Measurements from ENCODE around the gene CES5A. TPM values are rescaled to one million over a fixed set of nuclear protein-coding genes. Genes with fewer than 3 reads are reported as not detected.

The CES5A gene
- total and polyA plus RNA-seq, 2 of the 4 experiments (the other 2 are of a cell fraction), result not detected

DNA sequence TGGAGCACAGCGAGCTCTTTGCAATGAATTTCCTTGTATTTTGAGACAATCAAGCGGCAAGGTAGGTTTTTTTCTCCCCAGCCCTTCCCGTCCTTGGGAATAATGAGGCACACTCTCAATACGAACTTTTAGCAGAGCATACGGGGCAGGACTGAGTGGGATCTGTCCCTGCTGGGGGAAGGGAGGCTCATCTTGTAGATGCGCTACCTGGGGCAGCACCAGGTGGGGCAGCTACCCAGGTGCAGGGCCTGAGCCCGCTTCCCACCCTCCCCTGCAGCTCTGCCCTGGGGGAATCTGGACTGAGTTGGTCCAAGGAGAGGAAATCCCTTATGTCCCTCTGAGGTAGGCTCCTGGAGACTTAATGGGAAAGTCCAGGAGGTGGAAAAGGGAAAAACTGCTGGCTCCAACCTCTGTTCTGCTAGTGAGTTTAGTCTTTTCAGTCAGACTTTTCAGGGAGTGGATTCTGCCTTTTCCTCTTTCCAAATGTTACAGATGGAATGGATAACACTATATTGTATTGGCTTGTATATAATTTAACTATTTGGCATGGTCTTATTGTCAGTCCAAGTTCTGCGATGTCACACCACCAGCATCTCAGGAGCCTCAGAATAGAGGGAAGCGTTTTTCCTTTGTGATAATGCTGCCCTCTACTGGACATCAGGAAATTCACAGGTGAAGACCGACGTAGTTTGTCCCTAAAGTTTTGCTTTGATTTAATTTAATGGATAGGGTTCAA, 32.6 kb downstream of the CES5A start:
- Histone ChIP-seq H3K36me3 (ENCODE audit: control insufficient read depth, insufficient read depth, low read length) (no peaks in the 10 kb centered on the region), H3K79me1 (ENCODE audit: low read depth in 1 of 2, low read length in 2 of 2) (no peaks in the 10 kb centered on the region), H2BK20ac (ENCODE audit: low read depth, low read length) (no peak overlapping the region), H3K23ac (ENCODE audit: low read depth, low read length) (no peak overlapping the region), H3K27me3 (ENCODE audit: control insufficient read depth, insufficient read depth, low read length) (no peaks in the 10 kb centered on the region), H4K5ac (ENCODE audit: low read depth, low read length) (no peak overlapping the region), H4K8ac (ENCODE audit: low read depth in 2 of 2, low read length in 2 of 2) (no peak overlapping the region), H3K9me3 (ENCODE audit: control insufficient read depth, insufficient read depth, low read length) (no peaks in the 10 kb centered on the region), H3K4me3 (ENCODE audit: insufficient read depth, low read depth, low read length) (no peak overlapping the region), H2AK5ac (ENCODE audit: low read depth, low read length) (no peak overlapping the region), H2BK120ac (ENCODE audit: low read depth, low read length) (no peak overlapping the region), H3K4me2 (ENCODE audit: low read depth, low read length) (no peak overlapping the region), H3K14ac (replicated peaks; ENCODE audit: low read depth, low read length) (no peak overlapping the region), H4K91ac (ENCODE audit: insufficient read depth, low read depth, low read length) (no peak overlapping the region), H3K9ac (ENCODE audit: low read depth, low read length) (no peak overlapping the region), H3K27ac (ENCODE audit: insufficient read depth, low read length) (no peak overlapping the region), H3K56ac (ENCODE audit: extremely low read depth, insufficient read depth, low read length) (no peak overlapping the region), H2AFZ (replicated peaks; ENCODE audit: low read length, poor library complexity) (no peak overlapping the region), H4K20me1 (ENCODE audit: insufficient read depth, low read length) (no peaks in the 10 kb centered on the region), H2BK5ac (ENCODE audit: low read depth, low read length, poor library complexity, severe bottlenecking) (no peak overlapping the region), H3K18ac (ENCODE audit: low read depth, low read length) (no peak overlapping the region), H2BK15ac (ENCODE audit: low read depth, low read length) (no peak overlapping the region), H3K4me1 (ENCODE audit: control insufficient read depth, insufficient read depth, low read length) (no peaks in the 10 kb centered on the region), H2AK9ac (replicated peaks; ENCODE audit: low read depth, low read length, poor library complexity) (no peak overlapping the region), H3K4ac (ENCODE audit: low read depth, low read length) (no peak overlapping the region), H3K9me1 (ENCODE audit: insufficient read depth, low read length) (no peaks in the 10 kb centered on the region)
- DNase-seq, result peak; percentile 45
- WGBS, 2 experiments (ENCODE audit: extremely low coverage in 2 of 2, insufficient read length in 1 of 2), result no CpG with 5 or more reads among the region's 11 CpGs
- CTCF ChIA-PET, result no interaction called here
- dilution Hi-C loops (cut with HindIII; ENCODE audit: low sequenced_read_pairs, unreplicated experiment) (no loop called here), in situ Hi-C loops (cut with MboI; ENCODE audit: low sequenced_read_pairs) (loop anchor here (5.0 to 10.0 kb wide), 3 partner anchors 130 to 378 kb away; no protein-coding TSS in a partner anchor), intact Hi-C loops (cut with micrococcal nuclease) (loop anchor here (1.0 to 5.0 kb wide), 4 partner anchors 130 to 476 kb away; no protein-coding TSS in a partner anchor)
- peak; percentile 80; the same call in 1 of the 2 replicates for ATAC-seq (ENCODE audit: low read depth)
- no TSS peak for BruUV-seq (replicated peaks)
- POLR2A ChIA-PET (ENCODE audit: unreplicated experiment), result no interaction called here
- TF ChIP-seq RAD21 (IDR thresholded peaks at IDR 0.05; ENCODE audit: low read length) (peak; percentile 73), CEBPB (IDR thresholded peaks at IDR 0.05; ENCODE audit: low read depth, low read length) (no peak), RFX5 (IDR thresholded peaks at IDR 0.05; ENCODE audit: low read depth, low read length) (no peak), BHLHE40 (IDR thresholded peaks at IDR 0.05; ENCODE audit: low read depth, low read length) (no peak), FOS (IDR thresholded peaks at IDR 0.05; ENCODE audit: low read depth, low read length) (no peak), MAFK (IDR thresholded peaks at IDR 0.05; ENCODE audit: low read depth, low read length) (no peak), SMC3 (IDR thresholded peaks at IDR 0.05; ENCODE audit: low read depth, low read length) (peak; percentile 49; the same call in 1 of the 2 replicates), NFE2L2 (IDR thresholded peaks at IDR 0.05; ENCODE audit: low read depth, low read length) (no peak), POLR2A (IDR thresholded peaks at IDR 0.05; ENCODE audit: low read depth, low read length) (no peak), CHD1 (IDR thresholded peaks at IDR 0.05; ENCODE audit: low read depth, low read length) (no peak), MXI1 (IDR thresholded peaks at IDR 0.05; ENCODE audit: borderline replicate concordance, low read depth, low read length) (no peak), MAZ (IDR thresholded peaks at IDR 0.05; ENCODE audit: borderline replicate concordance, low read depth, low read length) (no peak)
- TF ChIP-seq, protein P1, sequence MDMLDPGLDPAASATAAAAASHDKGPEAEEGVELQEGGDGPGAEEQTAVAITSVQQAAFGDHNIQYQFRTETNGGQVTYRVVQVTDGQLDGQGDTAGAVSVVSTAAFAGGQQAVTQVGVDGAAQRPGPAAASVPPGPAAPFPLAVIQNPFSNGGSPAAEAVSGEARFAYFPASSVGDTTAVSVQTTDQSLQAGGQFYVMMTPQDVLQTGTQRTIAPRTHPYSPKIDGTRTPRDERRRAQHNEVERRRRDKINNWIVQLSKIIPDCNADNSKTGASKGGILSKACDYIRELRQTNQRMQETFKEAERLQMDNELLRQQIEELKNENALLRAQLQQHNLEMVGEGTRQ (IDR thresholded peaks at IDR 0.05; ENCODE audit: low read depth, low read length), result no peak
- TF ChIP-seq, protein P2, sequence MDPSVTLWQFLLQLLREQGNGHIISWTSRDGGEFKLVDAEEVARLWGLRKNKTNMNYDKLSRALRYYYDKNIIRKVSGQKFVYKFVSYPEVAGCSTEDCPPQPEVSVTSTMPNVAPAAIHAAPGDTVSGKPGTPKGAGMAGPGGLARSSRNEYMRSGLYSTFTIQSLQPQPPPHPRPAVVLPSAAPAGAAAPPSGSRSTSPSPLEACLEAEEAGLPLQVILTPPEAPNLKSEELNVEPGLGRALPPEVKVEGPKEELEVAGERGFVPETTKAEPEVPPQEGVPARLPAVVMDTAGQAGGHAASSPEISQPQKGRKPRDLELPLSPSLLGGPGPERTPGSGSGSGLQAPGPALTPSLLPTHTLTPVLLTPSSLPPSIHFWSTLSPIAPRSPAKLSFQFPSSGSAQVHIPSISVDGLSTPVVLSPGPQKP (IDR thresholded peaks at IDR 0.05; ENCODE audit: borderline replicate concordance, low read depth, low read length), result no peak
- TF ChIP-seq, protein P3, sequence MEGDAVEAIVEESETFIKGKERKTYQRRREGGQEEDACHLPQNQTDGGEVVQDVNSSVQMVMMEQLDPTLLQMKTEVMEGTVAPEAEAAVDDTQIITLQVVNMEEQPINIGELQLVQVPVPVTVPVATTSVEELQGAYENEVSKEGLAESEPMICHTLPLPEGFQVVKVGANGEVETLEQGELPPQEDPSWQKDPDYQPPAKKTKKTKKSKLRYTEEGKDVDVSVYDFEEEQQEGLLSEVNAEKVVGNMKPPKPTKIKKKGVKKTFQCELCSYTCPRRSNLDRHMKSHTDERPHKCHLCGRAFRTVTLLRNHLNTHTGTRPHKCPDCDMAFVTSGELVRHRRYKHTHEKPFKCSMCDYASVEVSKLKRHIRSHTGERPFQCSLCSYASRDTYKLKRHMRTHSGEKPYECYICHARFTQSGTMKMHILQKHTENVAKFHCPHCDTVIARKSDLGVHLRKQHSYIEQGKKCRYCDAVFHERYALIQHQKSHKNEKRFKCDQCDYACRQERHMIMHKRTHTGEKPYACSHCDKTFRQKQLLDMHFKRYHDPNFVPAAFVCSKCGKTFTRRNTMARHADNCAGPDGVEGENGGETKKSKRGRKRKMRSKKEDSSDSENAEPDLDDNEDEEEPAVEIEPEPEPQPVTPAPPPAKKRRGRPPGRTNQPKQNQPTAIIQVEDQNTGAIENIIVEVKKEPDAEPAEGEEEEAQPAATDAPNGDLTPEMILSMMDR (conservative IDR thresholded peaks at IDR 0.05; ENCODE audit: low read depth, low read length), result peak; percentile 71

Measured in IMR-90 (cell line).